Measurements from ENCODE around the gene PARL.
"Not testable (repeated sequence)": the region's sequence is repeated elsewhere in the genome, so short reads cannot be mapped to it uniquely, and the experiment has no call there.

The PARL gene

DNA sequence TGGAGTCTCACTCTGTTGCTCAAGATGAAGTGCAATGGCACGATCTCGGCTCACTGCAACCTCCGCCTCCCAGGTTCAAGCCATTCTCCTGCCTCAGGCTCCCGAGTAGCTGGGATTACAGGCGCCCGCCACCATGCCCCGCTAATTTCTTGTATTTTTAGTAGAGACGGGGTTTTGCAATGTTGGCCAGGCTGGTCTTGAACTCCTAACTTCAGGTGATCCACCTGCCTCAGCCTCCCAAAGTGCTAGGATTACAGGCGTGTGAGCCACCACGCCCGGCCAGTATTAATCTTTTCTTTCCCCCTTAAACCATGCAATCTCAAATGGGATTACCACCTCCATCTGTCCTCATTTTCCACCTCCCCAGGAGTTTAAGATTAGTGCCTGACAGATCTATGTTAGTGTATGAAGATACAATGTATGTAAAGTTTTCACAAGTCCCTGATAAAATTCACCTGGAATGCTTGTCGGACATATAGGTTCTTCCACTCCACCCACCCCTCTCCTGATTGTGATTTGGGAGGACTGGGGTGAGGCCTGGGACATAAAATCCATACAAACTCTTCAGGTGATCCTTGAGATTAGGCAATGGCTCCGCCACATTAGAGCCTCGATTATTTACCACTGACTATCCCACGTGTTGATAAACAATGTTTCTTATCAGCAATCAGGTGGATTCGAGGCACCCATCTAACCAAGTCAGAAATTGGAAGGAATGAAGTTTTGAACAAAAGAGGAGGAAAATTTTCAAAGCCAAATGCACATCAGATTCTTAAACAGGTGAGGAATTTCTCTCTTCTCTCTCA lies 1.2 kb downstream of the PARL start:
- in situ Hi-C loops (cut with HindIII; ENCODE audit: low sequenced_read_pairs), result no loop called here
- no peak for DNase-seq (ENCODE audit: low read depth, low spot score)
- H3K4me3 ChIP-seq (ENCODE audit: low read depth, low read length), result peak overlapping the region; percentile 92
- TF ChIP-seq, protein P1, sequence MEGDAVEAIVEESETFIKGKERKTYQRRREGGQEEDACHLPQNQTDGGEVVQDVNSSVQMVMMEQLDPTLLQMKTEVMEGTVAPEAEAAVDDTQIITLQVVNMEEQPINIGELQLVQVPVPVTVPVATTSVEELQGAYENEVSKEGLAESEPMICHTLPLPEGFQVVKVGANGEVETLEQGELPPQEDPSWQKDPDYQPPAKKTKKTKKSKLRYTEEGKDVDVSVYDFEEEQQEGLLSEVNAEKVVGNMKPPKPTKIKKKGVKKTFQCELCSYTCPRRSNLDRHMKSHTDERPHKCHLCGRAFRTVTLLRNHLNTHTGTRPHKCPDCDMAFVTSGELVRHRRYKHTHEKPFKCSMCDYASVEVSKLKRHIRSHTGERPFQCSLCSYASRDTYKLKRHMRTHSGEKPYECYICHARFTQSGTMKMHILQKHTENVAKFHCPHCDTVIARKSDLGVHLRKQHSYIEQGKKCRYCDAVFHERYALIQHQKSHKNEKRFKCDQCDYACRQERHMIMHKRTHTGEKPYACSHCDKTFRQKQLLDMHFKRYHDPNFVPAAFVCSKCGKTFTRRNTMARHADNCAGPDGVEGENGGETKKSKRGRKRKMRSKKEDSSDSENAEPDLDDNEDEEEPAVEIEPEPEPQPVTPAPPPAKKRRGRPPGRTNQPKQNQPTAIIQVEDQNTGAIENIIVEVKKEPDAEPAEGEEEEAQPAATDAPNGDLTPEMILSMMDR (IDR thresholded peaks at IDR 0.05; ENCODE audit: low read depth, low read length), result no peak

DNA sequence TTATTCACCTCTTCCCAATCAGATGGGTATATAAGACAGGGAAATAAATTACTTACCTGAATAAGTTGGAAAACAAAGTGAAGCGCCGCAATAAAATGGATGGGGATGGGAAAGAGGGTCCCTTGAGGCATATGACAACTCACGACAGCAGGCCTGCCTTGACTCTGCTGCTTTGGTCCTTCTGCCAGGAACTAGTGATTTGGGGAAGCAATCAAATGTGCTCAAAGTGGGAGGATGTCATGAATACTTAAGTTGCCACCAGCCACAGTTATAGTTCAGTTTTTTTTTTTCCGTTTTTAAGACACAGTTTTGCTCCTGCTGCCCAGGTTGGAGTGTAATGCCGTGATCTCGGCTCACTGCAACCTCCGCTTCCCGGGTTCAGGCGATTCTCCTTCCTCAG lies 4.6 kb downstream of the PARL start:
- no peak overlapping the region for H3K4me3 ChIP-seq (ENCODE audit: low read depth, low read length)
- no peak for DNase-seq (ENCODE audit: low read depth, low spot score)
- TF ChIP-seq, protein P1 (IDR thresholded peaks at IDR 0.05; ENCODE audit: low read depth, low read length), result no peak
- in situ Hi-C loops (cut with HindIII; ENCODE audit: low sequenced_read_pairs), result no loop called here

DNA sequence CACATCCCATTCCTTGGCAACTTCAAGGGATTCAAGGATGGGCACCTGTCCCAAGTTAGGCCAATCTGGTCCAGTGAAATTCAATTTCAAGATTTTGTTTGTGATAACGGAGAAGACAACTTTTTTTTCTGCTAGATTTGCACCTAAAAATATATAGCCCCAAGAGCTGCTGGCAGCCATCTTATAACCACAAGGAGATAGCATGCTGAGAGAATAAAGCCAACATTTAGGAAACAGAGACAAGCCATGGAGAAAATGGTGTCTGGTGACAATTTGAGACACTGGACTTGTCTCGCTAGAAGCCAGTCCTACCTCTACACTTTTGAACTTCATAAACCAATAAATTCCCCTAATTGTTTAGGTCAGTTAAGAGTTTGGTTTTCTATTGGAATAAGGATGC lies 5.4 kb downstream of the PARL start:
- in situ Hi-C loops (cut with HindIII; ENCODE audit: low sequenced_read_pairs), result no loop called here
- no peak for DNase-seq (ENCODE audit: low read depth, low spot score)
- H3K4me3 ChIP-seq (ENCODE audit: low read depth, low read length), result no peak overlapping the region
- TF ChIP-seq, protein P1 (IDR thresholded peaks at IDR 0.05; ENCODE audit: low read depth, low read length), result no peak

DNA sequence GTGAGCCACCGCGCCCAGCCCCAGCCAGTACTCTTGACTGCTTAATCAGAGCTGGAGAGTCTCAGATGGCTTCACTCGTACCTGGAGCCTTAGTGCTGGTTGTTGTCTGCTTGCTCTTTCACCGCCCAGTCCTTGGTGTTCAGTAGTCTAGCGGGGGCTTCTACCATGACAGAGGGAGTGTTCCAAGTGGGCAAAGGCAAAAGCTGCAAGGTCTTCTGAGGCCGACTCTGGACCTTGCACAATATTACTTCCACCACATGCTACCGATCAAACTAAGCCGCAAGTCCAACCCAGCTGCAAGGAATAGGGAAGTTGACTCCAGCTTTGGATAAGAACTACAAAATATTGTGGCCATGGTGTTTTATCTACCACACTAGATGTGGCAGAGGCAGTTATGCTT lies 6.6 kb downstream of the PARL start:
- DNase-seq (ENCODE audit: low read depth, low spot score), result no peak
- in situ Hi-C loops (cut with HindIII; ENCODE audit: low sequenced_read_pairs), result no loop called here
- TF ChIP-seq, protein P1 (IDR thresholded peaks at IDR 0.05; ENCODE audit: low read depth, low read length), result no peak
- H3K4me3 ChIP-seq (ENCODE audit: low read depth, low read length), result no peak overlapping the region

DNA sequence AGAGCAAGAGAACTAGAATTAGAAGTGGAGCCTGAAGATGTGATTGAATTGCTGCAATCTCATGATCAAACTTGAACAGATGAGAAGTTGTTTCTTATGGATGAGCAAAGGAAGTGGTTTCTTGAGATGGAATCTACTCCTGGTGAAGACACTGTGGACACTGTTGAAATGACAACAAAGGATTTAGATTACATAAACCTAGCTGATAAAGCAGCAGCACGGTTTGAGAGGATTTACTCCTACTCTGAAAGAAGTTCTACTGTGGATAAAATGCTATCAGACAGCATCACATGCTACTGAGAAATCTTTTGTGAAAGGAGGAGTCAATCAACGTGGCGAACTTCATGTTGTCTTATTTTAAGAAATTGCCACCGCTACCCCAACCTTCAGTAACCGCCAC lies 7.5 kb downstream of the PARL start:
- H3K4me3 ChIP-seq (ENCODE audit: low read depth, low read length); DNase-seq (ENCODE audit: low read depth, low spot score); in situ Hi-C loops (cut with HindIII; ENCODE audit: low sequenced_read_pairs): not testable (repeated sequence)

DNA sequence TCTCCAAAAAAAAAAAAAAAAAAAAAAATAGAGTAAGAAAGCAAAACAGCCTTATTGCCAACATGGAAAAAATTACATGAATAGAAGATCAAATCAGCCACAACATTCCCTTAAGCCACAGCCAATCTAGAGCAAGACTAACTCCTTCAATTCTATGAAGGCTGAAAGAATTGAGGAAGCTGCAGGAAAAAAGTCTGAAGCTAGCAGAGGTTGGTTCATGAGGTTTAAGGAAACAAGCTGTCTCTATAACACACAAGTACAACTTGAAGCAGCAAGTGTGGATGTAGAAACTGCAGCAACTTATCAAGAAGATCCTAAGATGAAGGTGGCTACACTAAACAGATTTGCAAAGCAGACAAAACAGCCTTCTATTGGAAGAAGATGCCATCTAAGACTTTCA lies 9.3 kb downstream of the PARL start:
- TF ChIP-seq, protein P1 (IDR thresholded peaks at IDR 0.05; ENCODE audit: low read depth, low read length), result no peak
- DNase-seq (ENCODE audit: low read depth, low spot score), result no peak
- in situ Hi-C loops (cut with HindIII; ENCODE audit: low sequenced_read_pairs), result no loop called here
- no peak overlapping the region for H3K4me3 ChIP-seq (ENCODE audit: low read depth, low read length)

DNA sequence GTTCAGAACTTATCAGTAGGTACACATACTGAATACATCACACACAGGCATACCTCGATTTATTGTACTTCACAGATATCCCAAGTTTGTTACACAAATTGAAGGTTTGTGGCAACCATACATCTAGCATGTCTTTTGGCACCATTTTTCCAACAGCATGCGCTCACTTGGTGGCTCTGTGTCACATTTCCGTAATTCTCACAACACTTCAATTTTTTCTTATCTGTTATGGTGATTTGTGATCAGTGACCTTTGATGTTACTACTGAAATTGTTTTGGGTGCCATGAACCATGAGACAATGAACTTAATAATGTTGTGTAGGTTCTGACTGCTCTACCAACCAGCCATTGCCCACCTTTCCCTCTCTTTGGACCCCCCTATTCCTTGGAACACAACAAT lies 10.8 kb downstream of the PARL start:
- H3K4me3 ChIP-seq (ENCODE audit: low read depth, low read length), result no peak overlapping the region
- in situ Hi-C loops (cut with HindIII; ENCODE audit: low sequenced_read_pairs), result no loop called here
- no peak for DNase-seq (ENCODE audit: low read depth, low spot score)
- TF ChIP-seq, protein P1 (IDR thresholded peaks at IDR 0.05; ENCODE audit: low read depth, low read length), result no peak
